GM19043 (cell line): Measurements from ENCODE around the gene TRABD.
"Not testable (repeated sequence)": the region's sequence is repeated elsewhere in the genome, so short reads cannot be mapped to it uniquely, and the experiment has no call there.

Experiments used
- ATAC-seq: cut with Tn5 transposase; IDR thresholded peaks from one replicate; pipeline ENCODE4 v1.9.1; 2021; ENCODE audit warnings: low read depth; ENCODE audit not compliant: unreplicated experiment

Gene TRABD

DNA sequence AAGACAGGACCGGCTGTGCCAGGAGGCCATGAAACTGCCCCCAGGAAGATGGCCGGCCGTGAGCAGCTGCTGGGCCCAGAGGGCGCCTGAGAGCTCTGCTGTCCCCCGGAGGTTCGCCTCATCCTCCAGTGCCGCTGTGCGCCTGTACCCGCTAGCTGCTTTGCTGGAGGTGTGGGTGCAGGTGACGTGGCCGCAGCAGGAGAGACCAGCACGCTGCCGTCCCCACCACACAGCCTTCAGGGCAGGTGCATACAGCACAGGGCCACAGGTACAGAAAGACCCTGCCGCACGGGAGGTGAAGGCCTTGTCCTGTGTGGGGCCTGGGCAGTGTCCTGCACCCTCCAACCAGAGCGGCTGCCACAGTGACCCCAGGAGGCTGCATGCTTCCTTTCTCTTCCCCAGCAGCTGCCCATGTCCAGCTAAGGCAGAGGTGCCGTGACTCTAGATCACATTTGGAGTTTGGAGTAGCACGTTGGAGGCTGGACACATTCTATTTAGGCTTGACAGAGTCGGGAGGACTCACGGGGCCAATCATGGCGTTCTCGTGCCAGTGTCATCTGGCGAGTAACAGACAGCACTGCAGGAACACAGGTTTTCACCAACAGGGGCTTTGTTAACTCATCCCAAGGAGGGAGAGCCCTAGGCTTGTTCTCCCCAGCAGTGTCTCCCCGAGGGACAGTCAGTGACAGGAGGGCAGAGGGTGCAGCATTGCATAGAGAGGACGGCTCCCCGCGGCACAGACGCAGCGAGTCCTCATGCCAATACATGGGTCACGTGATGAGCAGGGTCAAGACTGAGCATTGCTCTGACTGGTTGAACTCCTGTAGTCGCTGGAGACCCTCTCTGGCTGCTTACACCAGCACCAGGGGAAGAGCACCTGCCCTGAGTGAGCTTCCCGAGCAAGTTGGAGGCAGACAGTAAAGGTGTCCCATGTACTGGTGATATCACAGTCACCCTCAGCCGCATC is 33.9 kb upstream of the TRABD start:
- no peak for ATAC-seq

DNA sequence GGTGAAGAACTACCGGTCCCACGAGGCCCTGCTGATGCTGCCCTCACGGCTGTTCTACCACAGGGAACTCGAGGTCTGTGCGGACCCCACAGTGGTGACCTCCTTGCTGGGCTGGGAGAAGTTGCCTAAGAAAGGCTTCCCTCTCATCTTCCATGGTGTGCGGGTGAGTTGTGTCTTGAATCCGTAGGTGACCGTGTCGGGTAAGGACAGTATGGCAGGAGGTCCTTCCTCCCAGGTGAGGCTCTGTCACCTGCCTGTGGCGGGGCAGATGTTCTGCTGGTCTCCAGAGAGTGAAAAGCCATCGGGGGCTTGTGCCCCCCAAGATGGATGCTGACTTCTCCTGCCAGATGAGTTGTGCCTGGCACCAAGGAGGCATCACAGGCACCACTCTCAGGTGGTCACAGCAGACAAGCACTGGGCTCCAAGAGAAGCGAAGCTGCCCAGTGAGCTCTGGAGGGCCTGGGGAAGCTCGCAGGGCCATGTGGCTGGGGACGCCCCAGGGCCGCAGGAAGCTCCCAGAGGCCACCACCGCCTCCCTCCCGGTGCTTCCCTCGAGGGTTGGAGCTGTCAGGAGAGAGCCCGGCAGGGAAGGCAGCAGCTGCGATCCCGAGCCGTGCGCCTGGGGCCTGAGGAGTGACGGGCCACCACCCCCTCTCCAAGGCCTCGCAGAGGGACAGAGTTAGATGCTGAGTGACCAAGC is 32.5 kb upstream of the TRABD start:
- ATAC-seq, result no peak

DNA sequence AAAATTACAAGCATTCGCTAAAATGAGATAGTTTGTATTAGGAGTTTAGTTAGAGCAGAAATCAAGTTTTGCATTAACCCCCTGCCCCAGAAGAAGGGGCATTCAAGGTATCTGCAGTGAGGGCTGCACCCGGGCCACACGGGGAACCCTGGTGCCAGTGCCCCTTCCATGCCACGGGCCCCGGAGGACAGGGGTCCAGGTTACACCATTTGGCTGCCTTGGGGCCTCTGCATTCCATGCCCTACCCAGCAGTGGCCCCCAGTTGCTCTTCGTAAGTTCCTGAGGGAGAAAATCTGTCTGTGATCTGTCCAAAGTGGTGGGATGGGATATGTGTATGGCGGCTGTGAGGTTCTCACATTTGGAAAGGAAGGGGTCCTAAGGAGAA is 32.0 kb upstream of the TRABD start:
- ATAC-seq, result no peak

DNA sequence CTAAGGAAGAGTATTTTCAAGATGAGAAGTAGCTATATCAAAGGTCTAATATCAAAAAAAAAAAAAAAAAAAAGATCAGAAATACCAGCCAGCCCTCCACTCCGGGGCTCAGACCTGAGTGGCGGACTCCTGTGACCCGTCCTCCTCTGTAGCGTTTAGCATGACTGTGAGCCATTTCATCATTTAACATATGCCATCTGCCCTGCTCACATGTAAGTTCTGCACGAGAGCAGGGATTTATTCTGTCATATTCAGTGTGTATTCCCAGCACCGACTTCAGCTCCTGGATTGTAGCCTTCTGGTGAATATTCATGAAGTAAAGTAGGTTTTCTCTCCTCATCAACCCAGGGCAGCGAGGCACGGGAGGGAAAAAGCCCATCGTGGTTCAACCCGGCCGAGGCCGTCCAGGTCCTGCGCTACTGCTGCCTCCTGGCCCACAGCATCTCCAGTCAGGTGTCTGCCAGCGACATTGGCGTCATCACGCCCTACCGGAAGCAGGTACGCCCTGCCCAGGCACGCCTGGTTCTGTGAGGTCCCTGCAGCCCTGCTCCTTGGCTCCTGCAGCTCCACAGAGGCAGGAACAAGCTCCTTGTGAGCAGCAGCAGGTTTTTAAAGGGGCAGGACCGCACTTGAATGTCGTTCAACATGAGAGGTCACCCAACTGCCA is 27.9 kb upstream of the TRABD start:
- ATAC-seq, result no peak

- no peak for ATAC-seq
Observed at GRCh38 chr22:50160947-50161346, 24.8 kb upstream of the TRABD start.

GRCh38 chr22:50161508-50162390 is 24.0 kb upstream of the TRABD start:
- ATAC-seq, result no peak

DNA sequence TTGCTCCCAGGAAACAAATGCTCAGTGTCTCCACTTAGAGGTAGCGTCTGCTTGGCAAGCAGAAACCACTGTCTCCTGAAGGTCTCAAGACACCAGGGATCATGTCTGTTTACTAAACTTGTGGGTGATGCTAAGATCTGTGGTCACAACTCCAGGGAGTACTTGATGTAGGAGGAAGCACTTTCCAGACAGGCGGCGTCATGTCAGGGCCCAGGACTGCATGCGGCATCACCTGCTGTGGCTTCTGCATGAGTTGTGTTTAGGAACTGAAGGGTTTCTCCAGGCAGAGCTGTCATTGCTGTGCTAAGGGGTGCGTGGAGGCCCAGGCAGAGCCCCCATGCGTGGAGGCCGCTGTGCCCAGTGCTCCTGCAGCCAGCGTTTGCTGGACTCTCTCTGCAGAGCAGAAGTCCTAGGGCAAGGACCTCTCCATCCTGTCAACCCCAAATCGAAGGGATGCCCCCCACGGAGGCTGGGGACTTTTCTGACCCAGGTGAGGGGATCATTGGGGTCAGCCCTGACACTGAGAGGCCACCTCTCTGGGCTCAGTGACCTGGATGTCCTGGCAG is 23.2 kb upstream of the TRABD start:
- no peak for ATAC-seq

DNA sequence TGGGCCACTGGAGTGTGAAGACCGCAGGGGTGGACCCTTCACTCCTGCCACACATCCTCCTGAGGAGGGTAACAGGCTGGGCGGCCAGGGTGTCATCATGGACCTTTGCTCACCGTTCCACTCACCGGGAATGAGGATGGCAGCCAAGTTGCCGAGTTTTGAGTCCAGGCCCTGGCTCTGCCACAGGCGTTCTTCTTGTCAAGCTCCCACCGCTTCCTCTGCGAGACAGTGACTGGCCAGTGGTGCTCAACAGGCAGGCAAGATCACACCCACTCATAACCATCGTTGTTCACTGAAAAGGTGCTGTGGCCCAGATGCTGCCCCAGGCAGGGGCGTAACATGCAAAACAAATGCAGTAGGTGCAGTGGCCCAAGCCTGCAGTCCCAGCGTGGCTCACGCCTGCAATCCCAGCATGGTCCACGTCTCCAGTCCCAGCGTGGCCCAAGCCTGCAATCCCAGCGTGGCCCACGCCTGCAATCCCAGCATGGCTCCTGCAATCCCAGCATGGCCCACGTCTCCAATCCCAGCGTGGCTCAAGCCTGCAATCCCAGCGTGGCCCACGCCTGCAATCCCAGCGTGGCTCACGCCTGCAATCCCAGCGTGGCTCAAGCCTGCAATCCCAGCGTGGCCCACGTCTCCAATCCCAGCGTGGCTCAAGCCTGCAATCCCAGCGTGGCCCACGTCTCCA is 20.1 kb upstream of the TRABD start:
- no peak for ATAC-seq

- no peak for ATAC-seq
Observed at GRCh38 chr22:50167689-50168489, 17.8 kb upstream of the TRABD start.

- ATAC-seq, result not testable (repeated sequence)
Observed at GRCh38 chr22:50168490-50169180, 17.1 kb upstream of the TRABD start.

GRCh38 chr22:50169181-50169759 is 16.4 kb upstream of the TRABD start:
- no peak for ATAC-seq

- ATAC-seq, result no peak
Observed at GRCh38 chr22:50169774-50170341, 15.9 kb upstream of the TRABD start.

DNA sequence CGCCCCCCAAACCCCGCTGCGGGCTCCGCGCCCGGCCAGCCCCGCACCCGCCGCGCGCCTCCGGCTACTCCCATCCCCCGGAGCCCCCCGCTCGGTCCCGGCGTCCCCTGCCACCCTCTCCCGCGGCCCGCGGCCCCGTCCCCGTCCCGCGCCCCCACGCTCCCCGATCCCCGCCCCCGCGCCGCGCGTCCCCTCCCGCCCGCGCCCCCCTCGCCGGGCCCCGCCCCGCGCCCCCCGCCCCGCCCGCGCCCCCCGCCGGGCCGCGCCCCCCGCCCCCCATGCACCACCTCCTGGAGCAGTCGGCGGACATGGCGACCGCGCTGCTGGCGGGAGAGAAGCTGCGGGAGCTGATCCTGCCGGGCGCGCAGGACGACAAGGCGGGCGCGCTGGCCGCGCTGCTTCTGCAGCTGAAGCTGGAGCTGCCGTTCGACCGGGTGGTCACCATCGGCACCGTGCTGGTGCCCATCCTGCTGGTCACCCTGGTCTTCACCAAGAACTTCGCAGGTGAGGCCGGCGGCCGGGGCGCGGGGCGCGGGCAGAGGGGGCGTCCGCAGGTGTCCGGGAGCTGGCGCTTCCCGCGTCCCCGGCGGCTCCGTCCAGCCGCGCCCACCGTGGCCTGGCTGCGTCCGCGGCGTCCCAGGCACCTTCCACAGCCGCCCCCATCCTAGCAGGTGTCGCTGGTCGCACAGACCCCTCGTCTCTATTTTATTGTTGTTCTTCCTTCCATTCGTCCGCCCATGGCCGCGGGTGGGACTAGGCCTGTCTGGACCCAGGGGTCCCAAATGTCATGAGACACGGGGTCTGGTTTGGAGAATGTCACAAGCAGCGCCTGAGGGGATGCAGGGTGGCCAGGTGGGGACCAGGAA is 15.0 kb upstream of the TRABD start, which contains the start of gene PANX2:
Gene PANX2 (plus strand): TSS at position 279 of the 866 bp plus-strand sequence. CDS start 0 bp downstream, at position 279.
- ATAC-seq, result no peak

- no peak for ATAC-seq
Observed at GRCh38 chr22:50171319-50171964, 14.3 kb upstream of the TRABD start.

DNA sequence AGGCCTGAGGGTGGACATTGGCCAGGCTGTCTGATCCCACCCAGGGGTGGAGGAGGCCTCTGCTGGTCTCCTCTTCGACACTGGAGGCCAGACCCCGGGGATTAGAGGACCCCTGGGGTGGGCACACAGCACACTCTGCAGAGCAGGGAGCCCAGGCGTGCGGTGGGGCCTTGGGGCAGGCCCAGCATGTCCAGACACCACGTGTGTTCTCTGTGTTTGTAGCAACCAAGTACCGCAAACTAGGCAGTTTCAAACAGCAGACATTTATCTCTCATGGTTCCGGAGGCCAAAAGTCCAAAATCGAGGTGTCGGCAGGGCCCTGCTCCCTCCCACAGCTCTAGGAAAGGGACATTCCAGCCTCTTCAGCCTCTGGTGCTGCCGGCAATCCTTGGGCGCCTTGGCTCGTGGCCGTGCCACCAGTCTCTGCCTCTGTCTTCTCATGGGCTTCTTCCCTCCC is 13.7 kb upstream of the TRABD start:
- no peak for ATAC-seq
